GM23248 (cell line): Measurements from ENCODE around the gene FXYD6. TPM values are rescaled to one million over a fixed set of nuclear protein-coding genes. Genes with fewer than 3 reads are reported as not detected.

ENCODE experiments used
- DNase-seq: peaks from one replicate; pipeline ENCODE4 v3.0.0-alpha.2; 2015
- H2AFZ ChIP-seq: fragments of 200-600 bp; sonication (generic); 2 replicates; pipeline ENCODE4 v1.6.1; 2016; ENCODE audit warnings: antibody characterized with exemption
- H3F3A ChIP-seq: fragments of 200-600 bp; sonication (generic); 2 replicates; pipeline ENCODE4 v1.6.1; 2016; ENCODE audit warnings: mild to moderate bottlenecking, antibody characterized with exemption, mixed run types; ENCODE audit not compliant: insufficient read depth
- H3K27ac ChIP-seq: fragments of 200-600 bp; sonication (generic); 2 replicates; pipeline ENCODE4 v1.5.1; 2016; ENCODE audit warnings: mild to moderate bottlenecking
- H3K27me3 ChIP-seq: fragments of 200-600 bp; sonication (generic); replicated peaks from 2 replicates; pipeline ENCODE4 v1.6.1; 2016; ENCODE audit warnings: mild to moderate bottlenecking; ENCODE audit not compliant: insufficient read depth
- H3K36me3 ChIP-seq: fragments of 200-600 bp; sonication (generic); 2 replicates; pipeline ENCODE4 v1.6.1; 2016; ENCODE audit warnings: low read depth, mild to moderate bottlenecking
- H3K4me1 ChIP-seq: fragments of 200-600 bp; sonication (generic); 2 replicates; pipeline ENCODE4 v1.6.1; 2016; ENCODE audit warnings: mild to moderate bottlenecking; ENCODE audit not compliant: insufficient read depth
- H3K4me2 ChIP-seq: fragments of 200-600 bp; sonication (generic); one replicate; pipeline ENCODE4 v1.6.1; 2016; ENCODE audit warnings: mild to moderate bottlenecking; ENCODE audit not compliant: unreplicated experiment
- H3K4me3 ChIP-seq: fragments of 200-600 bp; sonication (generic); 2 replicates; pipeline ENCODE4 v1.5.1; 2016; ENCODE audit warnings: mild to moderate bottlenecking
- H3K79me2 ChIP-seq: fragments of 200-600 bp; sonication (generic); 2 replicates; pipeline ENCODE4 v1.6.1; 2016; ENCODE audit warnings: mild to moderate bottlenecking; ENCODE audit not compliant: insufficient read depth
- H3K9ac ChIP-seq: fragments of 200-600 bp; sonication (generic); 2 replicates; pipeline ENCODE4 v1.6.1; 2016; ENCODE audit warnings: mild to moderate bottlenecking
- H3K9me2 ChIP-seq: fragments of 200-600 bp; sonication (generic); 2 replicates; pipeline ENCODE4 v1.6.1; 2016; ENCODE audit warnings: mixed run types, mild to moderate bottlenecking, moderate library complexity; ENCODE audit not compliant: insufficient read depth
- H3K9me3 ChIP-seq: fragments of 200-600 bp; sonication (generic); one replicate; pipeline ENCODE4 v1.6.1; 2017; ENCODE audit warnings: low read depth
- H4K20me1 ChIP-seq: fragments of 200-600 bp; sonication (generic); 2 replicates; pipeline ENCODE4 v1.6.0; 2016; ENCODE audit not compliant: insufficient read depth
- EZH2 ChIP-seq: fragments of 200-600 bp; sonication (generic); IDR thresholded peaks from 2 replicates; pipeline ENCODE4 v1.6.1; 2018; ENCODE audit warnings: antibody characterized with exemption, mild to moderate bottlenecking; ENCODE audit not compliant: insufficient read depth, poor library complexity, severe bottlenecking
- EZH2phosphoT487 ChIP-seq: fragments of 200-600 bp; sonication (generic); IDR thresholded peaks from 2 replicates; pipeline ENCODE4 v1.6.1; 2018; ENCODE audit warnings: antibody characterized with exemption, moderate library complexity, mild to moderate bottlenecking, low read depth; ENCODE audit not compliant: insufficient read depth
- WGBS, 2 experiments: methylation state at CpG; one replicate each; pipeline ENCODE4 v1.1.6; 2015 to 2017; ENCODE audit warnings: low lambda C conversion rate in 2 of 2, low coverage in 1 of 2; ENCODE audit errors: missing lambda C conversion rate in 2 of 2; 5-methylcytosine and 5-hydroxymethylcytosine counted together
- in situ Hi-C: fragments of 300-500 bp; cut with MboI; formaldehyde crosslinking; loops from 2 replicates; pipeline ENCODE4 v1.15.0; 2020
- polyA plus RNA-seq: library from polyadenylated mRNA; unstranded; fragments of >200 nt; fragmentation: Nextera tagmentation; extraction: Ambion mirVana; gene quantifications from 2 replicates; pipeline ENCODE4 v1.2.1, GENCODE V29; 2016
- total RNA-seq: library from RNA; depleted of rRNA; stranded (reverse); fragments of >200 nt; shearing (Covaris generic); gene quantifications from 2 replicates; pipeline ENCODE4 v1.2.3, GENCODE V29; 2014

The FXYD6 gene
- total and polyA plus RNA-seq, 2 experiments from 2014 or later, result not detected

GRCh38 chr11:117861151-117862018 is 15.1 kb downstream of the FXYD6 start:
- Histone ChIP-seq H3K36me3 (no peaks in the 10 kb centered on the region), H2AFZ (no peak overlapping the region), H3K27me3 (no peaks in the 10 kb centered on the region; the same call in none of the 2 replicates)

DNA sequence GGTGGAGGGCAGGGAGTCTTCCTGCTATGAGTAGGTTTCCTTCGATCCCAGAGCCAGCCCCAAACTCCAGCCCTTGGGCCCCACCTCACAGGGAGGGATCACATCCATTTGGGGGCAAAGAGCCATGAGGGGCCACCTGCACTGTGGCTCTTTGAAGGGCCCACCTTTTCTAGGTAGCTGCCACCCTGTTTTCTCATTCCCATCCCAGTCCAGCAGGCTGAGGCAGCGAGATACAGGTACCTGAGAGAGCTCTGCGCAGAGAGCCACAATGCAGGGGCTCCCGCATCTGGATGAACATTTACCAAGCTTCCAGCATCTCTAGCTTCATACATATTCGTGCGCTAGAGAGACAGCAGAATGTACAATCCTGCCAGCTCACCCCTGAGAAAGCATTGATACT is 16.3 kb downstream of the FXYD6 start:
- H3K9me2 ChIP-seq, result no peaks in the 10 kb centered on the region
- H3K4me2 ChIP-seq, result no peak overlapping the region
- no peaks in the 10 kb centered on the region; the same call in none of the 2 replicates for H3K27me3 ChIP-seq
- H3K79me2 ChIP-seq, result no peaks in the 10 kb centered on the region
- H3K4me3 ChIP-seq, result no peak overlapping the region
- H3K27ac ChIP-seq, result no peak overlapping the region
- H3K36me3 ChIP-seq, result no peaks in the 10 kb centered on the region
- 68% methylated on average over 6 of the region's 6 CpGs for WGBS, 2 experiments
- in situ Hi-C loops, result no loop called here
- H2AFZ ChIP-seq, result no peak overlapping the region
- no peaks in the 10 kb centered on the region for H3K9me3 ChIP-seq
- H3K4me1 ChIP-seq, result no peaks in the 10 kb centered on the region
- H3K9ac ChIP-seq, result no peak overlapping the region
- DNase-seq, result no peak
- TF ChIP-seq EZH2phosphoT487 (no peak), EZH2 (no peak)
- no peaks in the 10 kb centered on the region for H3F3A ChIP-seq
- no peaks in the 10 kb centered on the region for H4K20me1 ChIP-seq

More at GRCh38 chr11:117861151-117862018, 15.1 kb downstream of the FXYD6 start:
- no peaks in the 10 kb centered on the region for H3K79me2 ChIP-seq
- no peaks in the 10 kb centered on the region for H3K9me3 ChIP-seq
- TF ChIP-seq EZH2phosphoT487 (no peak), EZH2 (no peak)
- no peak overlapping the region for H3K4me3 ChIP-seq
- no peaks in the 10 kb centered on the region for H3K4me1 ChIP-seq
- 39 to 52% methylated on average over 13 of the region's 13 CpGs for WGBS, 2 experiments
- H3K4me2 ChIP-seq, result no peak overlapping the region
- DNase-seq, result no peak
- no peak overlapping the region for H3K27ac ChIP-seq
- in situ Hi-C loops, result no loop called here
- no peaks in the 10 kb centered on the region for H3K9me2 ChIP-seq
- no peaks in the 10 kb centered on the region for H3F3A ChIP-seq
- no peaks in the 10 kb centered on the region for H4K20me1 ChIP-seq
- no peak overlapping the region for H3K9ac ChIP-seq

DNA sequence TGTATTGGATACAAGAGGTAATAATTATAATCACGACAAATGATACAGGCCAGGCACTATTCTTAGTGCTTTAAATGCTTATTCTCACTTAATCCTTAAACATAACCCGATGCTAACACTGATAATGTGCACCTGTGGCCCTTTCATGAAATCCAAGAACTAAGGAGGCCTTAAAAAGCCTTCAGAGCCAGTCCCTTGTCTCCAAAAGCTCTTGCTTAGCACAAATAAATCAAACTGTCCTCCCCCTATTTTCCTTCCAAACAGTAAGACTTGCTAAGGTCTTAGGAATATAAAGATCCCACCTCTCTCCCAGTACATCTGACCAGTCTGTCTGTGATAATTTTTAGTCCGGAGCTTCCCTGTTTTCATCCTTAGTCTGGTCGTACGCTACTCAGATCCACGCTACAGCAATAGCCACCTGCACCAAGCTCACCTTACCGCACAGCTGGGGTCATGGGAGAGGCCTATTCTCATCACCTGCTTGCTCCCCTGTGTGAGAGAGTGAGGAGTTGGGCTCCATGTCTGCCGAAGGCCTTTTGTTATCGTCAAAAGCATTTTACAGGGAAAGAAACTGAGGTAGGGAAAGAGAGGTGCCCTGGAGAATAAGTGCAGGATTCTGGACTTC is 16.9 kb downstream of the FXYD6 start:
- DNase-seq, result no peak
- in situ Hi-C loops, result no loop called here
- WGBS, 2 experiments, result 46 to 49% methylated on average over 9 of the region's 9 CpGs

GRCh38 chr11:117859061-117859460 is 17.4 kb downstream of the FXYD6 start:
- H3K4me1 ChIP-seq, result no peaks in the 10 kb centered on the region
- no peak overlapping the region for H3K4me2 ChIP-seq
- H3K27me3 ChIP-seq, result no peaks in the 10 kb centered on the region; the same call in none of the 2 replicates
- no peak overlapping the region for H3K27ac ChIP-seq
- H3K9me2 ChIP-seq, result no peaks in the 10 kb centered on the region
- no peak overlapping the region for H3K9ac ChIP-seq
- no peaks in the 10 kb centered on the region for H3K36me3 ChIP-seq
- DNase-seq, result no peak
- H3K4me3 ChIP-seq, result no peak overlapping the region
- H4K20me1 ChIP-seq, result no peaks in the 10 kb centered on the region
- no peaks in the 10 kb centered on the region for H3F3A ChIP-seq
- no peak overlapping the region for H2AFZ ChIP-seq
- no peaks in the 10 kb centered on the region for H3K79me2 ChIP-seq
- WGBS, 2 experiments, result 36 to 48% methylated on average over 10 of the region's 10 CpGs
- TF ChIP-seq EZH2 (no peak), EZH2phosphoT487 (no peak)
- H3K9me3 ChIP-seq, result no peaks in the 10 kb centered on the region
- in situ Hi-C loops, result no loop called here

More for the DNA sequence above, 16.9 kb downstream of the FXYD6 start:
- H3K9me2 ChIP-seq, result no peaks in the 10 kb centered on the region
- no peak overlapping the region for H3K4me3 ChIP-seq
- no peaks in the 10 kb centered on the region for H3K9me3 ChIP-seq
- H3F3A ChIP-seq, result no peaks in the 10 kb centered on the region
- no peak overlapping the region for H3K9ac ChIP-seq
- no peaks in the 10 kb centered on the region for H4K20me1 ChIP-seq
- no peaks in the 10 kb centered on the region for H3K36me3 ChIP-seq
- no peaks in the 10 kb centered on the region for H3K4me1 ChIP-seq
- TF ChIP-seq EZH2 (no peak), EZH2phosphoT487 (no peak)
- no peaks in the 10 kb centered on the region; the same call in none of the 2 replicates for H3K27me3 ChIP-seq
- no peak overlapping the region for H3K4me2 ChIP-seq
- no peaks in the 10 kb centered on the region for H3K79me2 ChIP-seq
- no peak overlapping the region for H3K27ac ChIP-seq
- H2AFZ ChIP-seq, result no peak overlapping the region
